Measurements from ENCODE around the gene CCDC197.

- TF ChIP-seq CTCF (conservative IDR thresholded peaks at IDR 0.05) (no peak), ZFX (IDR thresholded peaks at IDR 0.05) (no peak)
These were observed 55.6 kb downstream of the CCDC197 start for GRCh38 chr14:94052662-94053061.

All from C4-2B (cell line).